ENCODE measurements around the gene CPNE1.

DNA sequence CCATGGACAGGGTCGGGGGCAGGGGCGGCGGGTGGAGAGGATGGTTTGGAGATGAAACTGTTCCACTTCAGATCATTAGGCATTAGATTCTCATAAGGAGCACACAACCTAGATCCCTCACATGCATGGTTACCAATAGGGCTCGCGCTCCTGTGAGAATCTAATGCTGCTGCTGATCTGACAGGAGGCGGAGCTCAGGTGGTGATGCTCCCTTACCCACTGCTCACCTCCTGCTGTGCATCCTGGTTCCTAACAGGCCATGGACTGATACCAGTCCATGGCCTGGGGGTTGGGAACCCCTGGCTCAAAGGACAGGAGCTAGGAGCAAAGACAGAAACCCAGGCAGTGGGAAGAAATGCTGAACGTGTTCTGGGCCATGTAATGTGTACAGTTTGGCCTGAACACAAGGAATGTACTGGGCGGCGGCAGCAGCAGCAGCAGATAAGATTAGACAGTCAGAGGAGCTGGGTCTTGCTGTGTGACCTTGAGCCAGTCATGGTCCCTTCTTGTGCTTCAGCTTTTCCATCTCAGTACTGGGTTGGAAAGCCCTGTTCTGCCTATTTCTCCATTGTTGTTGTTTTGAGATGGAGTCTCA is 53.8 kb downstream of the CPNE1 start:
- no peak for TF ChIP-seq EZH2 (IDR thresholded peaks at IDR 0.05; ENCODE audit: low read length, missing control alignments)
- TF ChIP-seq CTCF (conservative IDR thresholded peaks at IDR 0.05 in 1 of 2, IDR thresholded peaks at IDR 0.05 in 1 of 2; ENCODE audit: low read depth in 1 of 2, low read length in 2 of 2) = no peak

All from fibroblast of lung (primary cell).